Activated naive CD8-positive, alpha-beta T cell (primary cell): Measurements from ENCODE around the gene CCDC27.

Experiments used
- H3K27ac Mint-ChIP-seq: one replicate; pipeline ENCODE4 v1.8.0; 2021; ENCODE audit warnings: mixed read lengths
- H3K27me3 Mint-ChIP-seq: one replicate; pipeline ENCODE4 v1.8.0; 2021; ENCODE audit warnings: mixed read lengths
- H3K36me3 Mint-ChIP-seq: one replicate; pipeline ENCODE4 v1.8.0; 2021; ENCODE audit warnings: mixed read lengths
- H3K4me1 Mint-ChIP-seq: one replicate; pipeline ENCODE4 v1.8.0; 2021; ENCODE audit warnings: low read depth, mixed read lengths
- H3K4me3 Mint-ChIP-seq: one replicate; pipeline ENCODE4 v1.8.0; 2021; ENCODE audit warnings: mild to moderate bottlenecking, mixed read lengths
- H3K9me3 Mint-ChIP-seq: one replicate; pipeline ENCODE4 v1.8.0; 2021; ENCODE audit warnings: low read depth, mixed read lengths

CCDC27 gene

GRCh38 chr1:3772027-3772714 is 19.9 kb downstream of the CCDC27 start:
- Mint-ChIP-seq H3K27me3 (no peaks in the 10 kb centered on the region), H3K27ac (peak overlapping the region; percentile 83), H3K9me3 (no peaks in the 10 kb centered on the region), H3K4me1 (peaks cover 9% of the 10 kb centered on the region), H3K4me3 (peak overlapping the region; percentile 80), H3K36me3 (no peaks in the 10 kb centered on the region)

- peaks cover 9% of the 10 kb centered on the region for H3K4me1 Mint-ChIP-seq
- H3K9me3 Mint-ChIP-seq = no peaks in the 10 kb centered on the region
- no peaks in the 10 kb centered on the region for H3K36me3 Mint-ChIP-seq
- no peaks in the 10 kb centered on the region for H3K27me3 Mint-ChIP-seq
- H3K27ac Mint-ChIP-seq = peak within 1 kb of the TSS; percentile 83
- peak within 1 kb of the TSS; percentile 80 for H3K4me3 Mint-ChIP-seq
Observed at GRCh38 chr1:3772715-3773571, 20.7 kb downstream of the CCDC27 start, which contains the start of gene SMIM1. Gene SMIM1, plus strand, starts transcription at chr1:3772749. Its CDS starts 2,625 bp downstream, at chr1:3775374.

- Mint-ChIP-seq H3K4me1 (peaks cover 9% of the 10 kb centered on the region), H3K9me3 (no peaks in the 10 kb centered on the region), H3K4me3 (no peak overlapping the region), H3K36me3 (no peaks in the 10 kb centered on the region), H3K27me3 (no peaks in the 10 kb centered on the region), H3K27ac (no peak overlapping the region)
Observed at GRCh38 chr1:3773572-3774275, 21.5 kb downstream of the CCDC27 start.

DNA sequence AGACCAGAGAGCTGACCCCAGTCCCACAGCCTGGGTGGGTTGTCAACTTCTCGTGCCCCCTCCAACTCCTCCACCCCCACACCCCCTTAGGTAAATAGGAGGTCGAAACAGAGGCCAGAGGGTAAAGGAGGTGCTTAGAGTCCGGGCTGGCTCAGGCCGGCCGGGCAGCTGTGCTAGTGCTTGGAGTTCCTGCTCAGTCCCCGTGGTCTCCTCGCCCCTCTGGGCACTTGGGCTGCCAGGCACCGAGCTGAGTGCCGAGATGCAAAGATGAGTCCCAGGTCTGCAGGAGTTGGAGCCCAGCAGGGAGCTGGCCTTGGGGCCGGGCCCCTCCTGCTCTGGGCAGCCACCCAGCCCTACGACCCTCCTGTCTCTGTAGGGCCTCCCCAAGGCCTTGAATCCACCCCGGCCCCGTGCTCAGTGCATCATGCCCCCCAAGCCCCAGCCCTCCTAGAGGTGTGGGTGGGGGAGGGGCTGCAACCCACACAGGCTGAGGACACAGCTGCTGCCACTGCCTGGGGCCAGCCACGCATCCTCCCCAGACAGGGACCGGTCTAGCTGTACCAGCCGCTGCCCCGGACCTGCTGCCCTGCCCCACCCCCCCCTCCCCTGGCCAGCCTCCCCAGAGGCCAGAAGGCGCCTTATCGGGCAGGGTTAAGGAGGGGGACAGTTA is 22.2 kb downstream of the CCDC27 start:
- Mint-ChIP-seq H3K4me3 (no peak overlapping the region), H3K9me3 (no peaks in the 10 kb centered on the region), H3K4me1 (peaks cover 9% of the 10 kb centered on the region), H3K27ac (no peak overlapping the region), H3K36me3 (no peaks in the 10 kb centered on the region), H3K27me3 (no peaks in the 10 kb centered on the region)

- peaks cover 9% of the 10 kb centered on the region for H3K4me1 Mint-ChIP-seq
- no peaks in the 10 kb centered on the region for H3K9me3 Mint-ChIP-seq
- peaks cover 3% of the 10 kb centered on the region for H3K36me3 Mint-ChIP-seq
- H3K27me3 Mint-ChIP-seq = no peaks in the 10 kb centered on the region
- H3K27ac Mint-ChIP-seq = no peak overlapping the region
- H3K4me3 Mint-ChIP-seq = no peak overlapping the region
Observed at GRCh38 chr1:3774946-3775489, 22.8 kb downstream of the CCDC27 start.

DNA sequence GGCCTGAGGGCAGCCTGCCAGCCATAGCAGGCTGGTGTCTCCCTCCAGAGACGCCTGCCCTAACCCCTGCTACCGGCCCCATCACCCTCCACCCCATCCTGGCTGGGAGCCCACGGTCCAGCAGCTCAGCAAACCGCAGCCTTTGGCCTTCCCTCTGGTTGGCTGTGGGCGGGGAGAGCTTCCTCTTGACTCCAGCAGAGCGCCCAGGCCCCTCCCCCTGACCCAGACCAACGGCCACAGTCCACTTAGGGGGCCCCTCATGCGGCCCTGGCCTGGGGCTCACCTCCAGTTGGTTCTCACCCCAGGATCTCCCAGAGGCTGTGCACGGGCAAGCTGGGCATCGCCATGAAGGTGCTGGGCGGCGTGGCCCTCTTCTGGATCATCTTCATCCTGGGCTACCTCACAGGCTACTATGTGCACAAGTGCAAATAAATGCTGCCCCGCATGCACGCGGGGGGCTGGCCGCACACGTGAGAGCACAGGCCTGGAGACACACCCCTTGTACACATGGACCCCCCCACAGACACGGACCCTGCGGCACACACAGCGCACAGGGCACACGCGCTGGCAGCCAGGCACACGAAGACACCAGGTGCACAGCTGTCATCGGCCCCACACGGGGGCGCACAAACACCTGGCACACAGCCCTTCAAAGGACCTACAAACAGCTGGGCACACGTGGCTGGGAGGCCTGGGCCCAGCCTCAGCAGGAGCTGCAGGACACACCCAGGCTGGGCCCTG is 23.4 kb downstream of the CCDC27 start:
- no peak overlapping the region for H3K27ac Mint-ChIP-seq
- H3K36me3 Mint-ChIP-seq = peaks cover 5% of the 10 kb centered on the region
- no peak overlapping the region for H3K4me3 Mint-ChIP-seq

DNA sequence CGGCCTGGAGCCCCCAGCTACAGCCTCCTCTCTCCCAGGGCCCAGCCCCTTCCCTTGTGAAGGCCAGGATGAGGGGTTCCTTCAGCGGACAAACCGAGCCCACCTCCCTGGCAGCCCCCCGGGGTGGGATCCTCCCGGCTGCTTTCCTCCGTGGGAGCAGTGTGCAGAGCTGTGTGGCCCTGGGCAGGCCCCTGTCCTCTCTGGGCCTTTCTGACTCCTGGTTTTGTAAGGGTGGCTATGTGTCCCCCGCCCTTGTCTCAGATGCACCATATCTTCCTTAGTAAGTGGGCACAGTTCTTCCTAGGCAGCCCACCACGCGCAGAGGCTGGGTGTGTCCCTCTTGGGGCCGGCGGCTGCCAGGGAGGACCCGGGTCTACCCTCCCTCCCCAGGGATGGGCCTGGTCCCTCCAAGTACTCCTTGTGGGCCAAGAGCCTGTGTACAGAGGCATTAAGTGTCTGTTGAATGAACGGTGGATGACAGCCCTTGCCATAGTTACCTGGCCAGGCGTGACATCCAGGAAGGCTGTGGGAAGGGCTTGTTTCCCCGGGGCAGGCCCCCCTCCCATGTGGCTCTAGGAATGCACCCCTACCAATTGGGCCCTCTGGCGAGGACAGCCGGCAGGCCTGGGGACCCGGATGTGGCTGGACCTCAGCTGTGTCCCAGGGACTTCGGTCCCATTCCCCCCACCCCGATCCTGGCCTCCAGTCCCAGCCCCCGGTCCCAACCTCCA is 24.1 kb downstream of the CCDC27 start:
- H3K27ac Mint-ChIP-seq = no peak overlapping the region

More for the DNA sequence above, 23.4 kb downstream of the CCDC27 start:
- Mint-ChIP-seq H3K9me3 (no peaks in the 10 kb centered on the region), H3K4me1 (peaks cover 9% of the 10 kb centered on the region), H3K27me3 (no peaks in the 10 kb centered on the region)

GRCh38 chr1:3777078-3777547 is 24.9 kb downstream of the CCDC27 start:
- Mint-ChIP-seq H3K4me1 (peaks cover 3% of the 10 kb centered on the region), H3K4me3 (no peak overlapping the region), H3K27ac (peak overlapping the region; percentile 34), H3K27me3 (no peaks in the 10 kb centered on the region), H3K9me3 (no peaks in the 10 kb centered on the region), H3K36me3 (peaks cover 5% of the 10 kb centered on the region)

More for the DNA sequence above, 24.1 kb downstream of the CCDC27 start:
- H3K9me3 Mint-ChIP-seq = no peaks in the 10 kb centered on the region
- no peak overlapping the region for H3K4me3 Mint-ChIP-seq
- peaks cover 7% of the 10 kb centered on the region for H3K4me1 Mint-ChIP-seq
- no peaks in the 10 kb centered on the region for H3K27me3 Mint-ChIP-seq
- H3K36me3 Mint-ChIP-seq = peaks cover 5% of the 10 kb centered on the region

DNA sequence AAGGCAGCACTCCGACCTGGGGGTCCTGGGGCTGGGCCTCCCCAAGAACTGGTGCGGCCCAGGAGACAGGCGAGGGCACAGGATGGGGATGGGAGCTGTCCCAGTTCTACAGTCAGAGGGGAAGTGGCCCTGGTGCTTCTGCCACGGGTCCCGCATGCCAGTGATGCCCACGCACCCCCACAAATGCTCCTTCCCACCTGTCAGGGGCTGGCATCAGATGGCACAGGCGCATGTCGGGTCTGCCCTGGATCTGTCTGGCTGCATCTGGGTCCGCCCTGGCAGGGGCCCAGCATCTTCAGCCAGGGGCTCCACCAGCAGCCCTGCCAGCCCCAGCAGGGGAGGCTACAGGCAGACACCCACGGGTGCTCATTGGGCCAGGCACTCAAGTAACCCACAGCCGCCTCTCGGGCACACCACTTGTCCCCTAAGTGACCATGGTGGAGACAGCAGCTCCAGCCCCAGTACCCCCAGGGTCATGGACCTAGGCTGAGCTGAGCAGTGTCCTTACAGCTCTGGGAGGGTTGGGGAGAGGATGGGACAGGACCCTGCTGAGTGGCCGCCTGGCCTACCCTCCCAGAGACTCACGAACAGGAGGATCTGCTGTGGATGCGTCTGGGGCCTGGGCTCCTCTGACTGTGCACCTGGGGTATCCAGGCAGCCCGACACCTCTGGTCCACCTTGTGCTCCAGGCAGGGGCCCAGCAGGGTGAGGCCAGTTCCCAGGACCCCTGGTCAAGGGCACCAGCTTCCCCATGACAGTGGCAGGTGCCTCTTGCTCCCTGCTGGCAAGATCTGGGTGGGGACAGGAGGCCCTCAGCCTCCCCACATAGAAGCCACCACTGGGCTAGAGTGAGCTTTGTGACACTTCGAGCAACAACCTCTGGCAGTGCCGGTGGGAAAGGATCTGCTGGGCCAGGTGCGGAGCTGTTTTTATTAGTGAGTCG is 25.7 kb downstream of the CCDC27 start:
- no peaks in the 10 kb centered on the region for H3K27me3 Mint-ChIP-seq
- no peak overlapping the region for H3K4me3 Mint-ChIP-seq
- no peak overlapping the region for H3K27ac Mint-ChIP-seq
- H3K36me3 Mint-ChIP-seq = peaks cover 5% of the 10 kb centered on the region
- H3K9me3 Mint-ChIP-seq = no peaks in the 10 kb centered on the region
- peaks cover 3% of the 10 kb centered on the region for H3K4me1 Mint-ChIP-seq

DNA sequence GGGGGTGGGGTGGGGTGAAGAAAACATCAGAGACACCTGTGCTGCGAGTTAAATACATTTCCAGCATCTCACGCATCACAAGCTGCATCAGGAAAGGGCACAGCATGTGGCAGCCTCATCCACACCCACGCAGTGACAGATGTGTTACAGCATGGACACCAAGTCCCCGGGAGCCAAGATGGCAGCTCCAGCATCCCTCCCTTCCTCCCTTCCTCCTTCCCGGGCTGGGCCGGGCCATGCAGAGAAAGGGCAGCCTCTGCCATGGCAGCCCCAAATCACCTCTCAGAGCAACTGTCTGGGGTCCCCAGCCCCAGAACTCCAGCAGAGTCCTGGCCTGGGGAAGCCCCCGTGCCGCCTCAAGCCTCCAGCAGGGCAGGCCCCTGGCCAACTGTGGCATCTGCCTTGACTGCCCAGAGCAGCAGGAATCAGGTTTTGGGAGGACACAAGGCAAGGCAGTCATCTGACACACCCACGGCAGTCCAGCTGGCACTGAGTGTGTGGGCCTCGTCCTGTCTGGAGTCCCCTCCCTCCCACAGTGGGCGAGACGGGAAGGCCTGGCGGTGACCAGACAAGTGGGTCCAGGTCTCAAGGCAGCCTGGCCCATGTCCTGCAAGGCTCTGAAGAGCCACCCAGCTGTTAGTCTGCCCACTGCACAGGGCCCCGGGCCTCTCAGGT is 26.5 kb downstream of the CCDC27 start:
- H3K4me1 Mint-ChIP-seq = peaks cover 3% of the 10 kb centered on the region
- H3K36me3 Mint-ChIP-seq = peaks cover 5% of the 10 kb centered on the region
- H3K27ac Mint-ChIP-seq = no peak overlapping the region
- H3K4me3 Mint-ChIP-seq = no peak overlapping the region
- H3K9me3 Mint-ChIP-seq = no peaks in the 10 kb centered on the region
- H3K27me3 Mint-ChIP-seq = no peaks in the 10 kb centered on the region

- peaks cover 5% of the 10 kb centered on the region for H3K36me3 Mint-ChIP-seq
- H3K27me3 Mint-ChIP-seq = no peaks in the 10 kb centered on the region
- H3K4me1 Mint-ChIP-seq = peaks cover 3% of the 10 kb centered on the region
- no peak overlapping the region for H3K27ac Mint-ChIP-seq
- H3K9me3 Mint-ChIP-seq = no peaks in the 10 kb centered on the region
- H3K4me3 Mint-ChIP-seq = no peak overlapping the region
Observed at GRCh38 chr1:3779265-3779911, 27.1 kb downstream of the CCDC27 start.
